GM19324 (cell line): ENCODE results near the gene COX7A1.
"Not testable (repeated sequence)": the region's sequence is repeated elsewhere in the genome, so short reads cannot be mapped to it uniquely, and the experiment has no call there.

Source experiments
- ATAC-seq: cut with Tn5 transposase; IDR thresholded peaks from one replicate; pipeline ENCODE4 v1.9.1; 2021; ENCODE audit warnings: mild to moderate bottlenecking, moderate library complexity; ENCODE audit not compliant: unreplicated experiment, low FRiP score

COX7A1 gene

DNA sequence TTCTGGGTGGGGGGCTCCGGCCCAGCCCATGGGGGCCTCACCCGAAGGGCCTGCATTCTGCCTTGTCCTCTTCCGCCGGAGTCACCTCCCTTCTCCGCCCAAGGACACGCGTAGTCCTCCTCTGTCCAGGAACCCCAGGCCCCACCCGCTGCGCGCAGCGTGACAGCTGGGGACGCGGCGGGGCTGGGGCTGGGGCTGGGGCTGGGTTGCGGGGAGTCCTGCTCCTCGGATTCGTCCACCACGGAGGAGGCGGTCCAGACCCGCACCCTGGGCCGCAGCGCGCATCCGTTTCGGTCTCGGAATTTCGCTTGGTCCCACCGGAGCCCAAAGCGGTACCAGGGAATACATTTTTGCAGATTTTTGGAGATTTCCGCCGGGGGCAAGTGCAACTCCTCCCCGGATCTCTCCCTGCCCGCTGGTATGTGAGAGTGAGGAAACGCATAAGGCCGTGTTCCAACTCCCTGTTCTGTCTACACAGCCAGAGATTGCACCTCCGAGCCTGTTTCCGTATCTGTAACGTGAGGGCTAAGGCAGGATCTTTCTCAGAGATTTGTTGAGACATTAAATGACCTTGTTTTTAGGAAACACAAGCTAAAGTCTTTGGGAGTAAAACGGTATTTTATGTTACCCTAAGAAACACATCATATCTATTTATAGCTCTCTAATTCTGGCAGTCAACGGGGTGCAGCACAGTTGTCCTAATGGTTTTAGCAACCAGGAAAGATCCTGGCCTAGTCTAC, at the start of gene COX7A1:
TSS of gene COX7A1 (minus strand) at position 96 of the 740 bp plus-strand sequence. CDS start at position 56, 40 bp downstream.
- ATAC-seq, result no peak

DNA sequence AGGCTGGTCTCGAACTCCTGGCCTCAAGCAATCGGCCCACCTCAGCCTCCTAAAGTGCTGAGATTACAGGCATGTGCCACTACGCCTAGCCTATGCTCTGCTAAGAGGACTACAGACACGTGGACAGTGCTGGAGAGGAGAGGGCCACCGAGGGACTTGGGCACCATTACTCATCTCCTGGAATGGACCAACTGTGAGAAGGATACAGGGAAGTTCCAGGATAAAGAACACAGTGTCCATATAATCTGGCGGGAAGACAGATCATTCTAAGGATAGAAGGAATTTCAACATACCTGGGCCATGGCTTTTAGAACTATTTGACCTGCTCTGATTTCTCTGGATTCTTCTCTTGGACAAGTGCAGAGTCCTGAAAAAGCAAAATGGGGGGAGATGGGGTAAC, 49.4 kb upstream of the COX7A1 start:
- ATAC-seq, result no peak

DNA sequence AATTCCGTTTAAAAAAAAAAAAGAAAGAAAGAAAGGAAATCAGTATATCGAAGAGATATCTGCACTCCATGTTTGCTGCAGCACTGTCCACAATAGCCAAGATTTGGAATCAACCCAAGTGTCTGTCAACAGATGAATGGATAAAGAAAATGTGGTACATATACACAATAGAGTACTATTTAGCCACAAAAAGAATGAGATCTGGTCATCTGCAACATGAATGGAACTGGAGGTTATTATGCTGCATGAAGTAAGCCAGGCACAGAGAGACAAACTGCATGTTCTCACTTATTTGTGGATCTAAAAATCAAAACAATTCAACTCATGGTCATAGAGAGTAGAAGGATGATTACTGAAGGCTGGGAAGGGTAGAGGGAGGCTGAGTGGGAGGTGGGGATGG, 45.9 kb upstream of the COX7A1 start:
- ATAC-seq, result no peak

DNA sequence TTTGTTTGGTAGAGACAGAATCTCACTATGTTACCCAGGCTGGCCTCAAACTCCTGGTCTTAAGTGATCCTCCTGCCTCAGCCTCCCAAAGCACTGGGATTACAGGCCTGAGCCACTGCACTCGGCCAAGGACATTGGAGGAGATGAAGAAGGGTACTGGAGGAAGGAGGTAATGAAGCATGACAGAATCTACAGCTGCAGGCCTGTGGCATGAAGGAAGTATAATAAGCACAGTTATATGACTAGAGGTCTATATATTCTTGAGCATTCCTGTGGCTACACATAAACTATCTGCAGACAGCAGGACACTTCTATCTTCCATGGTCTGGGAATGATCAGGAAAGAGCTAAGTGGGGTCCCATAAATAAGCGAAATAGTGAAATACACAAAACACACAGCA, 44.0 kb upstream of the COX7A1 start:
- no peak for ATAC-seq

DNA sequence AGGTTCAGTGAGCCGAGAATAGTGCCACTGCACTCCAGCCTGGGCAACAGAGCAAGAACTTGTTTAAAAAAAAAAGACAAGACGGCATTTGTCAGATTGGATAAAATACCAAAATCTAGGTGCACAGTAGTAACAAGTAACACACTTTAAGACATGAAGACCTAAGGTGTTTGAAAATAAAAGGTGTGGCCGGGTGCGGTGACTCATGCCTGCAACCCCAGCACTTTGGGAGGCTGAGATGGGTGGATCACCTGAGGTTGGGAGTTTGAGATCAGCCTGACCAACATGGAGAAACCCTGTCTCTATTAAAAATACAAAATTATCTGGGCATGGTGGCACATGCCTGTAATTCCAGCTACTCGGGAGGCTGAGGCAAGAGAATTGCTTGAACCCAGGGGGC, 34.5 kb upstream of the COX7A1 start:
- not testable (repeated sequence) for ATAC-seq

DNA sequence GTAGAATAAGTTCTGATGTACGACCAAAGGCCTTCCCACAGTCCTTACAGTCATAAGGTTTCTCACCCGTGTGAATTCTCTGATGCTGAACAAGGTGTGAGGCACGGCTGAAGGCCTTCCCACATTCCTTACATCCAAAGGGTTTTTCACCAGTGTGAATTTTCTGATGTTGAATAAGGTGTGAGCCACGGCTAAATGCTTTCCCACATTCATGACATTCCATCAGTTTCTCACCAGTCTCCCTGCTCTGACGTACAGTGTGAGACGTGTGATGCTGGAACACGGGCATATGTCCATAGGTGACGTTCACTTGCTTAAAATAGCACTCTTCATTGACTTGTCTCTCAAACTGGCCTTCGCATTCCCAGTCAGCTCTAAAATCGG, 31.0 kb upstream of the COX7A1 start:
- no peak for ATAC-seq

DNA sequence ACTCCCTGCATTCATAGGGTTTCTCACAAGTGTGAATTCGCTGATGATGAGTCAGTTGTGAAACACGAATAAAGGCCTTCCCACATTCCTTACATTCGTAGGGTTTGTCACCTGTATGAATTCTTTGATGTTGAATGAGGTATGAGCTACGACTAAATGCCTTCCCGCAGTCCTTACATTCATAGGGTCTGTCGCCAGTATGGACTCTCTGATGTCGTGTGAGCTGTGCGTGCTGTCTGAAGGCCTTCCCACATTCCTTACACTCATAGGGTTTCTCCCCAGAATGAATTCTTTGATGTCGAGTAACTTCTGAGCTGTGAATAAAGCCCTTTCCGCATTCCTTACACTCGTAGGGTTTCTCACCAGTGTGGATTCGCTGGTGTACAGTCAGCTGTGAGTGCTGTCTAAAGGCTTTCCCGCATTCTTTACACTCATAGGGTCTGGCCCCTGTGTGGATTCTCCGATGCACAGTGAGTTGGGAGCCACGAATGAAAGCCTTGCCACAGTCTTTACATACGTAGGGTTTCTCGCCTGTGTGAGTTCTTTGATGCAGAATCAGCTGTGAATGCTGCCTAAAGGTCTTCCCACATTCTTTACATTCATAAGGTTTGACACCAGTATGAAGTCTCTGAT, 30.5 kb upstream of the COX7A1 start:
- no peak for ATAC-seq

DNA sequence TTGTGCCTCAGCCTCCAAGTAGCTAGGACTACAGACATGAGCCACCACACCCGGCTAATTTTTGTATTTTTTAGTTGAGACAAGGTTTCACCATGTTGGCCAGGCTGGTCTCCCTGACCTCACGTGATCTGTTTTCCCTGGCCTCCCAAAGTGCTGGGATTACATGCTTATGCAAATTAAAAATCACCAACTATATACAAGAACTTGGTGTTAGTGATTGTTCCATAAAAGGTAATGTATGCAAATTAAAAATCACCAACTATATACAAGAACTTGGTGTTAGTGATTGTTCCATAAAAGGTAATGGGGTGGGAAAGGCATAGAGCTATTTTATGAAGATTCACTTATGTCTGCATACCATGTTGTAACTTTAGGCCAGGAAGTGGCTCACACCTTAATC, 26.8 kb upstream of the COX7A1 start:
- ATAC-seq, result not testable (repeated sequence)

DNA sequence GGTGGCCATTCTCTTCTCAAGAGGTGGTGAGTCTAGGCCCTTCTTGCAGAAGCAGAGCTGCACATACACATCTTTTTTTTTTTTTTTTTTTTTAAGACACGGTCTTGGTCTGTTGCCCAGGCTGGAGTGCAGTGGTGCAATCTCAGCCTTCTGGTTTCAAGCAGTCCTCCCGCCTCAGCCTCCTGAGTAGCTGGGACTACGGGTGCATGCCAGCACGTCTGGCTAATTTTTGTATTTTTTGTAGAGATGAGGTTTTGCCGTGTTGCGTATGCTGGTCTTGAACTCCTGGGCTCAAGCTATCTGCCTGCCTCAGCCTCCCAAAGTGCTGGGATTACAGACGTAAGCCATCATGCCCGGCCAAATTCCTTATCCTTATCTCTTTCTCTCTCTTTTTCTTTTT, 21.6 kb upstream of the COX7A1 start:
- not testable (repeated sequence) for ATAC-seq

DNA sequence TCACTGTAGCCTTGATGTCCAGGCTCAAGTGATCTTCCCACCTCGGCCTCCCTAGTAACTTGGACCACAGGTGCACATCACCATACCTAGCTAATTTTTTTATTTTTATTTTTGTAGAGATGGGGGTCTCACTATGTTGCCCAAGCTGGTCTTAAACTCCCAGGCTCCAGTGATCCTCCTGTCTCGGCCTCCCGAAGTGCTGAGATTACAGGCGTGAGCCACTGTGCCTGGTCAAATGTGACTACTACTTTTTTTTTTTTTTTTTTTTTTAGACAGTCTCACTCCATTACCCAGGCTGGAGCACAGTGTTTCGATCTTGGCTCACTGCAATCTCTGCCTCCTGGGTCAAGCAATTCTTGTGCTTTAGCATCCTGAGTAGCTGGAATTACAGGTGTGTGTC, 20.6 kb upstream of the COX7A1 start:
- no peak for ATAC-seq

DNA sequence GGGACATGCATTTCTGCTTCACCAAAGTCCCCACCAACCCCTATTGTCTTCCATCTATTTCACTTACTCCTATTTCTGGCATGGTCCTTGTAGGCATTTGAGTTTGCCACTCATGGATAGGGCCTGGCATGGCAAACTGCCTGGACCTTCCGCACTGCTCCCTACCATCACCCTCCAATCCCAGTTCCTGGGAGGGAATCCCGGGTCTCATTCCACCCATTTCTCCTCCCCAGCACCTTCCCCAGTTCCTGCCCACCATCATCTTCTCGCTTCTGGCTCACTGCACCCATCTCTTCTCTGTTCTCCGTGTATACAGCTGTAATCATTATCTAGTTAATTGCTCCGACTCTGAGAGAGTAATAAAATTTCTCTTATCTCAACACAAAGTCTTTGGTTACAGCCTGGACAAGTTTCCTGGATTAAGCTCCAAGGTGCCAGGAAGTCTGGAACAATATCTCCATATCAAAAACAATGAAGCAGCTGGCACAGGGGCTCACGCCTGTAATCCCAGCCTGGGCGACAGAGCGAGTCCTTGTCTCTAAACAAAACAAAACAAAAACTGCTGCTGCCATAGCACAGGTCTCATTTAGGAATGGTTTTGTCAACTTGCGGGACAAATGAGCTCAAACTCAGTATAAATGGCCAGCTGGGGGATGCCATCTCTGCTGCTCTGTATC, 17.0 kb upstream of the COX7A1 start:
- ATAC-seq, result no peak

DNA sequence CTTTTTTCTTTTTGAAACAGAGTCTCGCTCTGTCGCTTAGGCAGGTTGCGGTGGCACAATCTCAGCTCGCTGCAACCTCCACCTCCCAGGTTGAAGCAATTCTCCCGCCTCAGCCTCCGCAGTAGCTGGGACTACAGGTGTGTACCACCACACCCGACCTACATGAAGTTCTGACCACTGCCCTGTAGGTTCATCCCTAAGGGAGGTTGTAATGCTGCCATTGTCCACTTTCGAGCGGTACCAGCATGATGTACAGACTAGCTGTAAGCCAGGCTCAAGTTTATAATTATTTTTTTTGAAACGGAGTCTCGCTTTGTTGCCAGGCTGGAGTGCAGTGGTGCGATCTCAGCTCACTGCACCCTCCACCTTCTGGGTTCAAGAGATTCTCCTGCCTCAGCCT, 11.6 kb upstream of the COX7A1 start:
- no peak for ATAC-seq

DNA sequence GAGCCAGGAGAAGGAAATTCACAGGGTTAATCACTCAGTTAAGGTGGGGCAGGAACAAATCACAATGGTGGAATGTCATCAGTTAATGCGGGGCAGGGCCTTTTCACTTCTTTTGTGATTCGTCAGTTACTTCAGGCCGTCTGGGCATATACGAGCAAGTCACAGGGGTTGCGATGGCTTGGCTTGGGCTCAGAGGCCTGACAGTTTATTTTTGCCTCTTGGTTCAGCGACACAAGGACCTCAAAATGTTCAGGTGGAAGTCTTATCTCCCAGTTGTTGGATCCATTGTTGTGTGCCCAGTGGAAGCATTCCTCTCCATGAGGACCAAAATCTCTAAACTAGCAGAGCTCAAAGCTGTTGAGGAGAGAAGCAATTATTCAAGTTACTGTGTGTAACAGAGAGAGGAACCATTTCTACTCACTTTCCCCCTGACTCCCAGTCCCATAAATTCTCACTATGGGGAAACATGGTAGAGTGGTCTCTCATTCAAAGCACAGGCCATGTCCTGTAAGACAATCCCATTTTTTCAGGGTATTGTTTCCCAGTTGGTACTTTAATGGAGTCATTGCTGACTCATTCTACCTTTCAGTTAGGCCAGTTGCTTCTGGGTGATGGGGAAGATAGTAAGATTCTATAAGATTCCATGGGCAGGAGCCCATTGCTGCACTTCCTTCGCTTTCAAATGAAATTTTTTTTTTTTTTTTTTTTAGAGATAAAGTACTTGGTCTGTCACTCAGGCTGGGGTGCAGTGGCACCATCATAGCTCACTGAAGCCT, 8.8 kb upstream of the COX7A1 start:
- no peak for ATAC-seq

DNA sequence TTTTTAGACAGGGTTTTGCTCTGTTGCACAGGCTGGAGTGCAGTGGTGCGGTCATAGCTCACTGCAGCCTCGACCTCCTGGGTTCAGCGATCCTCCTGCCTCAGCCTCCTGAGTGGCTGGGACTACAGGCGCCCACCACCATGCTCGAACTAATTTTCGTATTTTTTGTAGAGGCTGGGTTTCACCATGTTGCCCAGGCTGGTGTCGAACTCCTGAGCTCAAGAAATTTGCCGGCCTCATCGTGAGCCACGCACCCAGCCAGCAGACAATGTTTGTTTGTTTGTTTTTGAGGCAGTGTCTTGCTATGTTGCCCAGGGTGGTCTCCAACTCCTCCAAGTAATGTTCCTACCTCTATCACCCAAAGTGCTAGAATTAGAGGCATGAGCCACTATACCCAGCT, 879 bp upstream of the COX7A1 start:
- no peak for ATAC-seq

DNA sequence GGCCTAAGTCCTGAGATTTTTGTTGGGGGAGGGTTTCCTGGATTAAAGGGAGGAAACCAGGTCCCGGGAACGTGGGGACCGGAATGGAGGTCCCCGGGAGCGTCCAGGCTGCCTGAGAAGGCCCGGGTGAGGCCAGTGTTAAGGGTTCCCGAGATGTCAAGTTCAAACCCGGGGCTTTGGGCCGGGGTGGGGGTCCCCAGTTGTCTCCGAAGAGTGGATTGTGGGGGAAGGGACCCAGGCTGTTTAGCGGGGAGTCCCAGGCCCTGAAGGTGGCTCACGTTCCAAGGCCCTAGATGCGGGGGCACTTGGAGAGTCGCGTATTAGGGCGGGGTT, 262 bp downstream of the COX7A1 start:
- ATAC-seq, result no peak

DNA sequence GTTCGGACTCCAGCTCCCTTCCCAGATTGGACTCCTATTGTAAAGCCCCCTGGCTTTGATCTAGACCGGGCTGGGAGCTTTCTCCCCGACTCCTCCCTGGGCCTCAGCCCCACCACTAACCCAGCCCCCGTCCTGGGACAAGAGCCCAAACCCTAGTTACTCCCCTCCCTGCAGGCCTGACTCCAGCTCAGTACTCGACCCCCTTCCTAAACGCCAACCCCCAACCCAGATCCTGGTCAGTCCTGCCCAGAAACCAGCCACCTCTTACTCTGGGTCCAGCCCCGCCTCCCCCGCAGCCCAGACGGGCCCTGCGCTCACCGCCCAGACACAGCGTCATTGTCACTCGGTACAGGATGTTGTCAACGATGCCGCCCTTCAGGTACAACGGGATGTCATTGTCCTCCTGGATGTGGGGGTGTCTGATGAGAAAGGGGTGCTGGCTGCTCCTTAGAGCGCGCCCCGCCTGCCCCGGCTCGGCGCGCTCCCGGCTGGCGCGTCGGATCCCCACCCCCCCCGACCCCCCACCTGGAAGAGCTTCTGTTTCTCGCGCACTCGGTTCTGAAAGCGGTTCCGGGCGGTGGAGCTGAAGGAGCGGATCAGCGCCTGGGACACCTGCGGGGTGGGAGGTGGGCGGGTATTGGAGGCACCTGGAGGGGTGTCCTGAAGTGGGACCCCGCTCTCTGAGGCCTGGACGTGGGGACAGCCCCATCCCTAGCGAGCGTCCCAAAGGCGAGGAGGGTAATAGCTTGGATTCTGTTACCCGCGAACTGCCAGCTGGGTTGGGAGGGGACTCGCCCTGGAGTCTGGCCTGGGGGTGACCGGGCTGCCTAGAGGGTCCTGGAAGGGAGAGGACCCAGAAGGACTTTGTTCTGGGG, 866 bp downstream of the COX7A1 start:
- no peak for ATAC-seq

DNA sequence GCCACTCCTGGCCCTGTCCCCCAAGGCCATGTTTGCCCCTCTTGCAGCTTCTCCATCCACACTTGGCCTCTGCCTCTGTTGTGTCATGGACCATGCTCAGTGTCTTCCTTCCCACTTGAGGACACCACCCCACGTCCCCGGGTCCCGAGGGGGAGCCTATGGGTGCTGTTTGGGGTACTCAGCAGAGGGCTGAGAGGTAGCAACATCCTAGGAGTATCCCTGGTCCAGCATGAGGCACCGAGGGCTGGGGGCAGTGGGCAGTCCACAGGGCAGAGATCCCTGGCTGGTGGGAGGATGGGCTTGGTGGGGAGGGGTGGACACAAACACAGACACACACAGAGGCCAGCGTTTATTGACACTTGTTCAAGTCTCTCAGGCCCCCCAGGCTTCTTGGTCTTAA, 1.7 kb downstream of the COX7A1 start:
- ATAC-seq, result no peak

DNA sequence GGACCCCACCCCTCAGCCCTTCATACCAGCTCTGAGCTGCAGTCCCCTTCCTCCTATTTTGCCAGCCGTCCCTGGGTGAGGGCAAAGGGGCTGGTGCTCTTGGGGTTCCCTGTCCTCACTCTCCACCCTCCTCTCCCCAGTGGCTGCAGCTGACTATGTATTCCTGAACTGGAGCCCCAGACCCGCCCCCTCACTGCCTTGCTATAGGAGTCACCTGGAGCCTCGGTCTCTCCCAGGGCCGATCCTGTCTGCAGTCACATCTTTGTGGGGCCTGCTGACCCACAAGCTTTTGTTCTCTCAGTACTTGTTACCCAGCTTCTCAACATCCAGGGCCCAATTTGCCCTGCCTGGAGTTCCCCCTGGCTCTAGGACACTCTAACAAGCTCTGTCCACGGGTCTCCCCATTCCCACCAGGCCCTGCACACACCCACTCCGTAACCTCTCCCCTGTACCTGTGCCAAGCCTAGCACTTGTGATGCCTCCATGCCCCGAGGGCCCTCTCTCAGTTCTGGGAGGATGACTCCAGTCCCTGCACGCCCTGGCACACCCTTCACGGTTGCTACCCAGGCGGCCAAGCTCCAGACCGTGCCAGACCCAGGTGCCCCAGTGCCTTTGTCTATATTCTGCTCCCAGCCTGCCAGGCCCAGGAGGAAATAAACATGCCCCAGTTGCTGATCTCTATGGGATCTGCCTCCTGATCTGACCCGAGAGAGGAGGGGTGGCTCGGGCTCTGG, 2.4 kb downstream of the COX7A1 start:
- no peak for ATAC-seq

DNA sequence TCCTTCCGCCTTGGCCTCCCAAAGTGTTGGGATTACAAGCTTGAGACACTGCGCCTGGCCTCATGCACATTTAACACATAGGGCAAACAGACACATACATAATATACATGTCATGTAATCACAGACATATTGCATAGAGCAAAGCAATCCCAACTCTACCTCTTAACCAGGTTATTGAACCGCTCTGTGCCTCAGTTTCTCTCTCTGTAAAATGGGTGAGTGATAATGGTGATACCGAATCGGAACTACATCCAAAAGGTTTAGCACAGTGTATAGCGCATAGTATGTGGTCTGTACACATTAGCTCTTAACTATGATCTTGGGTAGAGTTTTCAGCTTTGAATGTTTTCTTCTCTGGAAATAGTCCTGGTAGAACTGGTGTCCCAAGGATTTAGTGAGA, 7.6 kb downstream of the COX7A1 start:
- no peak for ATAC-seq

DNA sequence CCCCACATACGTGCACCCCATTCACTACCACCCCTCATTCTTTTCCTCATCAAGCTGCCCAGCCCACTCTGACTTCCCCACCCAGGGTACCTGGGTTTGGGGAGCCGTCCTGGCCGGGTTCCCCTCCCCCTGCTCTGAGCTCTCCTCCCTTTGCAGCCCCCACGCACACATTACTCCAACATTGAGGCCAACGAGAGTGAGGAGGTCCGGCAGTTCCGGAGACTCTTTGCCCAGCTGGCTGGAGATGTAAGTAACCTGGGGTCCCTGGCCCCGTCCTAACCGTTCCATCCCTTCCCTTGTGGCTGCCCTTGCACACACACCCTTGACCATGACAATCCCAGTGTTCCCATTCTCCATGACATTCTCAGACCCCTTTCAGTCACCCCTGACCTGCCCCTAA, 9.8 kb downstream of the COX7A1 start:
- no peak for ATAC-seq
